HG03342 (cell line): ENCODE results near the gene XKR3.
"Not testable (repeated sequence)": the region's sequence is repeated elsewhere in the genome, so short reads cannot be mapped to it uniquely, and the experiment has no call there.

ENCODE experiments used
- ATAC-seq: cut with Tn5 transposase; IDR thresholded peaks from one replicate; pipeline ENCODE4 v1.9.1; 2021; ENCODE audit warnings: mild to moderate bottlenecking, moderate library complexity; ENCODE audit not compliant: unreplicated experiment

The XKR3 gene

GRCh38 chr22:16806401-16806800 lies 18.8 kb downstream of the XKR3 start:
- no peak for ATAC-seq

GRCh38 chr22:16804882-16805281 lies 20.3 kb downstream of the XKR3 start:
- ATAC-seq, result no peak

- no peak for ATAC-seq
These were observed 21.8 kb downstream of the XKR3 start for GRCh38 chr22:16803255-16803917.

DNA sequence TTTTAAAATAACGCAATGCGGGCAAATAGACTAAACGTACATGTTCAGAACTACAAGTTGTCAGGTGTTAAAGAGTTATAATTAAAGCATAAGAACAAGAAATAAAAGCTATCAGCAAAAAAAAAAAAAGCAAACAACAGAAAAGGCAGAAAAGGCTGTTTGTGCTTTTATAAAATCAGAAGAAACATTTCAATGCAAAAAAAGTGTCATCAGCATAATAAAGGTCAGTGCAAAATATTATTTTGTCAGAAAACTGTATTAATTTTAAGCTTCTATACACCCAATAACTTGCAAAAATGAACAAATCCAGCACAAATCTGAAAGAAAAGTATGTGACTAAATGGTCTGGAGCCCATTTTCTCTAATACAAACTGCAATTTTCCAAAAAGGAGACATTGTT lies 23.6 kb downstream of the XKR3 start:
- ATAC-seq, result no peak

GRCh38 chr22:16801088-16801487 lies 24.1 kb downstream of the XKR3 start:
- no peak for ATAC-seq

DNA sequence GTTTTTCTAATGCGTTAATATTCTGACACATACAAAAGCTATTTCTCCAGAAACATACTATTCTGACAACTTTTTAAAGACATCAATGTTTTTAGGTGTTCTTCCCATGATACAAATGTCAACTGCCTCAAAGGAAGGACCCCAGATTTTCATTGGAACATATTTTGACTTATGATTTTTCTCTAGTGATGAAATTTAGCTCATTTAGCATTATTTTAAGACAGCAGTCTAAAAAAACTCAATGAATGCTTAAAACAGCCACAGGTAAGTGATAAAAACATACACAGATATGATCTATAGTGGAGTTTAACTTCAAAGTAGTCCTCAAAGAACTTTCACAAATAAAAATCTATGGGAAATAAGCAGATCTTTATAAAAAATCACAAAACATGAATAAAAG lies 24.9 kb downstream of the XKR3 start:
- no peak for ATAC-seq

- not testable (repeated sequence) for ATAC-seq
These were observed 29.7 kb downstream of the XKR3 start for GRCh38 chr22:16795504-16795903.

DNA sequence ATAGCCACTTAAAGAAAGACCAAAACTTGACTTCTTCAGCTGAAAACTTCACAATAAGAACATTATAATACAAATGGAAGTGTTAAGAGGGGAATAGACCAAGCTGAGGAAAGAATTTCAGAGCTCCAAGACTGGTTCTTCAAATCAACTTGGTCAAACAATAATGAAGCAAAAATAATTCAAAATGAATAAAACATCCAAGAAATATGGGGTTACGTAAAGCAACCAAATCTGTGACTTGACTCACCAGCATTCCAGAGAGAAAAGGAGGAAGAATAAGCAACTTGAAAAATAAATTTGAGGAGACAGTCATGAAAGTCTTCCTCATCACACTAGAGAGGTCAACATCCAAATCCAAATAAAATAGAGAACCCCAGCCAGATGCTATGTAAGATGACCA lies 31.4 kb downstream of the XKR3 start:
- ATAC-seq, result no peak

DNA sequence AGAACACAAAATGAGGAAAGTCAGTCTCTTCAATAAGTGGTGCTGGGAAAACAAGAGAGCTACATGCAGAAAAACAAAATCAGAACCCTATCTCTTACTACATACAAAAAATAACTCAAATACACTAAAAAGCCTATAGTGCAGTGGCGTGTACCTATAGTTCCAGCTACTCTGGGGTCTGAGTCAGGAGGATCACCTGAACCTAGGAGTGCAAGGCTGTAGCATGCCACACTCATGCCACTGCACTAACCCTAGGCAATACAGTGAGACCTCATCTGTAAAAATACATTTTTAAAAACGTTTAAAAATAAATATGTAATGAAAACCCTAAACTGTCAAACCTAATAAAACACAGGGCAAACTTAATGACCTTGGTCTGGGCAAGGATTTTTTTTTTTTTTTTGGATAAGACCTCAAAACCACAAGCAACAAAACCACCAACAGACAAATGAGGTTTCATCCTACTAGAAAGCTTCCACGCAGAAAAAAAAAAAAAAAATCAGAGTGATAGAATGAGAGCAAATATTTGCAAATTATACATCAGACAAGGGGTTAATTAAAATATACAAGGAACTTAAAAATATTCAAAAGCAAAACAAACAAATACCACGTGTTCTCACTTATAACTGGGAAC lies 35.2 kb downstream of the XKR3 start:
- no peak for ATAC-seq

GRCh38 chr22:16783930-16784354 lies 41.3 kb downstream of the XKR3 start:
- no peak for ATAC-seq

GRCh38 chr22:16783453-16783852 lies 41.8 kb downstream of the XKR3 start:
- ATAC-seq, result no peak

DNA sequence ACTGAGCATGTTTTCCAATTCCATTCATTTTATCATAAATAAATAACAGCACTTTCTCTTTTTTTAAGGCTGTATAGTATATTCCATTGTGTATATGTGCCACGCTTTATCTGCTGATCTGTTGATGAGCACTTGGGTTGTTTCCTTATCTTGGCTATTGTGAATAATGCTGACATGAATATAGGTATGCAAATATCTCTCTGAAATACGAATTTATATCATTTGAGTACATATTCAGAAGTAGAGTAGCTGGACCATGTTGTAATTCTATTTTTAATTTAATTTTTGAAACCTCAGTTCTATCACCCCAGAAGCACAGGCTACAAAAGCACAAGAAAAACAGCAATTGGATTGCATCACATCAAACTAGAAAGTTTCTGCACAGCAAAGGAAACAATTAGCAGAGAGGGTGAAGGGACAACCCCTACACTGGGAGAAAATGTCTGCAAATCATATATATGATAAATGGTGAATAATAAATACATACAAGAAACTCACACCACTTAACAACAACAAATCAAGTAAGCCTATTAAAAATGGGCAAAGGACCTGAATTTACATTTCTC lies 43.4 kb downstream of the XKR3 start:
- ATAC-seq, result no peak

- no peak for ATAC-seq
These were observed 44.0 kb downstream of the XKR3 start for GRCh38 chr22:16781074-16781763.

DNA sequence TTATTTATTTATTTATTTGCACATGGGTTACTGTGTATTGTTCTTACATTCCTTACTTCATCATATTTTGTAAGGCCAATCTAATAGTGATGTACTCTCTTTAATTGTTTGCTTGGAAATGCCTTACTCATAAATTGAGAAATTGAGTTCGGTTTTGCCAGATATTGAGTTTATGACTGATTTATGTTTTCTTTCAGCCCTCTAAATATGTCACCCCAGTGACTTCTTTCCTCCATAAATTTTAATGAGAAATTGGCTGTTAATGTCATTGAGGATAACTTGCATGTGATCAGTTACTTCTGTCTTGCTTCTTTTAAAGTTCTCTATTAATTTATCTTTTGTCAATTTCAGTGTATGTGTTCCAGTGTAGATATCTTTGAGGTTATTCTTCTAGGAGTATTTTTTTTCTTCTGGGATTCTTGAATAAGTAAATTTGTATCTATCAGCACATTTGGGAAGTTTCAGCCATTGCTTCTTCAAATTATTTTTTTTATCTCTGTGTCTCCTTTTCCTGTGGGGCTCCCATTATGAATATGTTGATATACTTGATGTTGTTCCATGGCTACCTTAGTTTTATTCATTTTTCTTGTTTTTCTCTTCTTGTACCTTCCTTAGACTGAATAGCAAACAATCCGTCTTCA lies 47.8 kb downstream of the XKR3 start:
- ATAC-seq, result no peak

DNA sequence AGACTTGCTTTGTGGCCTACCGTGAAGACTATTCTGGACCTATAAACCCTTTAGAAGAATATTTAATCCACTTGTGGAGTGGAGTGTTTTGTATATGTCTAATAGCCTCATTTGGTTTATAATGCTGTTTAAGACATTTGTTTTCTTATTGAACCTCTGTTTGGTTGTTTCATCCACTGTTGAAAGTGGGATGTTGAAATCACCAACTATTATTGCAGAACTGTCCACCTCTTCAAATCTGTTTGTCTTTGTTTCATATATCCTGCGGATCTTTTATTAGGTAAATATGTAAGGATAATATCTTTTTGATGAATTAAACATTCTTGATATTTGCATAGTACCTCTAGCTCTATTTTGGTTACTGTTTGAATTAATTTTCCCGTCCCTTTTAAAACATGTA lies 49.1 kb downstream of the XKR3 start:
- no peak for ATAC-seq

- no peak for ATAC-seq
These were observed 50.2 kb downstream of the XKR3 start for GRCh38 chr22:16774911-16775500.

DNA sequence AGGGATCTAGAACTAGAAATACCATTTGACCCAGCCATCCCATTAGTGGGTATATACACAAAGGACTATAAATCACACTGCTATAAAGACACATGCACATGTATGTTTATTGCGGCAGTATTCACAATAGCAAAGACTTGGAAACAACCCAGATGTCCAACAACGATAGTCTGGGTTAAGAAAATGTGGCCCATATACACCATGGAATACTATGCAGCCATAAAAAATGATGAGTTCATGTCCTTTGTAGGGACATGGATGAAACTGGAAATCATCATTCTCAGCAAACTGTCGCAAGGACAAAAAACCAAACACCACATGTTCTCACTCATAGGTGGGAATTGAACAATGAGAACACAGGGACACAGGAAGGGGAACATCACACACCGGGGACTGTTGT lies 53.6 kb downstream of the XKR3 start:
- ATAC-seq, result not testable (repeated sequence)

- not testable (repeated sequence) for ATAC-seq
These were observed 57.3 kb downstream of the XKR3 start for GRCh38 chr22:16767927-16768326.

DNA sequence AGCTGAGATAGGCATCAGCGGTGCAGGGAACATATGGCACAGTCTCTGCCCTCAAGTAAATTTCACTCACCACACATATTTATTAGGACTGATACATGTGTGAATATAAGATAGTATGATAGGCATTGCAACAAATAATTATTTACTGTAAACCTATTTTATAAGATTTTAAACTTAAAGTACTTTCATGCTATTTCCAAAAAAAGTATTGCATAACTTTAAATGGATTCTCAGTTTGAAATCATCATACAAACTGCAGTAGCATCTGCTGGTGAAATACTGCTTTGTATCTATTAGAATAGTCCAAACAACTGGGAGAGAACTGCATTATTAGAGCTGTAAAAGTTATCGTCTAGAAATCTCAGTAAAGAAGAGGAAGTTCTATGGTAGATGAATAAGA lies 63.0 kb downstream of the XKR3 start:
- ATAC-seq, result not testable (repeated sequence)

- not testable (repeated sequence) for ATAC-seq
These were observed 64.8 kb downstream of the XKR3 start for GRCh38 chr22:16760416-16760815.

DNA sequence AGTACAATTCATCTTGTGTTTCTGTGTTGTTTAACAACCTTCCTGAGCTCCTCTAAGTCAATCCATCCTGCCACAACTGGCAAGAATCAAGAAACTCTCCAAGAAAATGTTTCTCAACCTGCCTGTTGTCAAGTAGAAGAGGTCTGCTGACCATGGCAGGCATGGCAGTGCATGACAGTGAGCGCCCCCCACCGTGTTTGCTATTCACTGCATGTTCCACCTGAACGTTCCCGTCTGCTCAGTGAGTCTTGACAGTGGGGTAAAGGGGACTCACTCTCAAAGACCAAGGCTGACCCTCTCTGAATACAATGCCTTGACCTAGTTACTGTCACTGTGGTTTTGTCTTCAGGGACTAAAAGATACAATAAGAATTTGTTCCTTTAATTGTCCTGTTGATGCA lies 75.9 kb downstream of the XKR3 start:
- ATAC-seq, result not testable (repeated sequence)
